NCI-H69 (cell line): Measurements from ENCODE around the gene MED16.
A peak's percentile ranks its signal among the peaks of the same experiment; 100 is the strongest.
"Not testable (repeated sequence)": the region's sequence is repeated elsewhere in the genome, so short reads cannot be mapped to it uniquely, and the experiment has no call there.

Experiments
- DNase-seq: peaks from one replicate; lab custom pipeline; 2025; lab: John Stamatoyannopoulos, UW

Gene MED16

GRCh38 chr19:888581-889385, 4.2 kb downstream of the MED16 start:
- DNase-seq: no peak

GRCh38 chr19:887599-887998, 5.4 kb downstream of the MED16 start:
- DNase-seq: no peak

- peak; percentile 17 for DNase-seq
These were observed 5.9 kb downstream of the MED16 start for GRCh38 chr19:887072-887471.

DNA sequence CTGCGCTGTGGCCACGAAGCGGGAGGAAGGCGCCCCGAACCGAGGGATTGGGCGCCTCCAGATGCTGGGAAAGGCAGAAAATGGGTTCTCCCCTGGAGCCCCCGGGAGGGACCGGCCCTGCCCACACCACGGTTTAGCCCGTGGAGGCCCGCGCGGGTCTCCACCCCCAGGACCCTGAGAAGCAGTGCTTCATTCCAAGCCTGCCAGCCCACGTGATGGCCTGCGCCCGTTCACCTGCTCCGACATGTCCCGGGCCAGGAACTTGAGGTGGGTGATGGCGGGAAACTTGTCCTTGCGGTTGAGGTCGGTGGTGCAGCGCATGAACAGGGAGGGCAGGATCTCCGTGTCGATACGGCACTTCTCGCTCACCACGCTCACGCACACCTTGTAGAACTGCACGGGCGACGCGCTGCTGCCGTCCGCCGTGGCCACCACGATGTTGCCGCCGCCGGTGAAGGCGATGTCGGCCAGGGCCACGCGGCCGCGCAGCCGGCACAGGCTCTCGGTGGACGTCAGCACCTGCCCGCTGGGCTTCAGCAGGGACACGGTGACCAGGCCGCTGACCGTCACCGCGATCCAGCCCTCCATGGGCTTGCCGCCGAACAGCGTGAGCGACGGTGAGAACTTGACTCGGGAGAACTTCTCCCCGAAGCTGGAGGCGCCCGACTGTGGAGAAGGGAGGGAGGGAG, 7.3 kb downstream of the MED16 start:
- no peak for DNase-seq

DNA sequence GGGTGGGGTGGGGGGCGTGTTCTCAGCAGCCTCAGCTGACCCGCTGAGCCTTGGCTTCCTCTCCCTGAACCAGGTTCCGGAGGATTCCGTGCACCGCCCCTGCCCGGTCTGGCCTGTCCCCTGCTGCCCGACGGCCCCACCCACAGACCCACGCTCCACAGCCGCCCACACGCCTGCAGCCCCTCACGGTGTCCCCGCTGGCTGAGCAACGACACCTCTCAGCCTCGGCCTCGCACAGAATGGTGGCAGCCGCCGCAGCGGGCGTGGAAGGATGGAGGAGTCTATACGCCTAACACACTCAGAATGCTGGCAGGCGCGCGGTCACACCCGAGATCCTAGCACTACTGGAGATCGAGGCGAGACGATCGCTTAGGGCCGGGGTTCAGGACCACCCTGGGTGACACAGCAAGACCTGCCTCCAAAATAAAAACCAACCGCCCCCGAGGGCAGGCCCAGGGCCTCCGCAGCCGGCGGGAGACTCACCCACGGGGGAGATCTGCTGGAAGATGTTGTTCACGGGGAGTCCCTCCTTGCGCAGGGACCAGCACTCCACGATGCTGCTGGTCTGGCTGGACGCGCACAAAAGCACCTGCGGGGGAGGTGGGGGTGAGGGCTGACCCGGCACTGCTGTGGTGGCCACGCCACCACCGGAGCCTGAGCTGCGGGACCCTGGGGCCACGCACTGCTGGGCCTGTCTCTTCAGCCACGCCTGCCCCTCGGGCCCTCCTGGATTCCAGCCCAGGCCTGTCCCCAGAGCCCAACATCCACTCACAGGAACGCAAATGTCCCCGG, 8.4 kb downstream of the MED16 start:
- DNase-seq: no peak

DNA sequence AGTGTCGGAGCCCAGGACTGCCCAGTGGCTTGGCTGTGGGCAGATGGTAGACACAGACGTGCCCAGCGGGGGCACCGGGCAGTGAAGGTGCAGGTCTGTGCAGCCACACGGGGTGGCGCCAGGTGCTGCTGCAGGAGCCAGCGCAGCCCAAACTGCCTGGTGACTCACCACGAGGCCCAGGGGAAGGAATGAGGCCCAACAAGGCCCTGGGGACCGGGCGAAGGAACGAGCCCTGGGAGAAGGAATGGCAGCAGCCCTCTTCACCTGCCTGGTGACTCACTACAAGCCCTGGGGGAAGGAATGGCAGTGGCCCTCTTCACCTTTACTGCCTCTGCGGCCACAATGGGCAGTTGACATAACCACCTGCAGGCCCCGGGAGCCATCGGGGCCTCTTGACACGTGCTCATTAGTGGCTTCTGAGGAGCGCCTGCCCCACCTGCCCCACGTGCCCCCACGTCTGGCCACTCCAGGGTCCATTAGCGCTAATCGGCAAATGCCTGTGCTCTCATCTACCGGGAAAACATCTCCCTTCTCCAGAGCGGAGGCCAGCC, 9.3 kb downstream of the MED16 start:
- peak; percentile 84 for DNase-seq

DNA sequence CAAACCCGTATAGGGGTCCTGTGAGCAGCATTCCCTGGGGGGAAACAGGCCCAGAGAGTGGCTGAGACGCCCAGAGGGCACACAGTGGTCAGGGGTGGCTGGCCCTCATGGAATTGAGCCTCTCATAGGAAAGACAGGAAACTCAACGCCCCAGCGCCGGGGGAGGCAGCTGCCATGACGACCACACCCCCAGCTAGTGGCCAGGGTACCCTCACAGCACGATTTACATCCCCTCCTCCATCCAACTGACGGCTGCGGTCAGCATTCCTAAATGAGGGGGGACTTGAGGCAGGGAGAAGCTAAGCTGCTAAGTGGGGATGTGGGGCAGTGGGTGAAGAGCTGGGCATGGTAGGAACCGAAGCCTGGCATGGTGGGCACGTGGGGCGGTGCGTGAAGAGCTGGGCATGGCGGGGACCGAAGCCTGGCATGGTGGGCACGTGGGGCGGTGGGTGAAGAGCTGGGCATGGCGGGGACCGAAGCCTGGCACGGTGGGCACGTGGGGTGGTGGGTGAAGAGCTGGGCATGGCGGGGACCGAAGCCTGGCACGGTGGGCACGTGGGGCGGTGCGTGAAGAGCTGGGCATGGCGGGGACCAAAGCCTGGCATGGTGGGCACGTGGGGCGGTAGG, 10.0 kb downstream of the MED16 start:
- DNase-seq: no peak

- DNase-seq: no peak
These were observed 11.5 kb downstream of the MED16 start for GRCh38 chr19:881385-882071.

DNA sequence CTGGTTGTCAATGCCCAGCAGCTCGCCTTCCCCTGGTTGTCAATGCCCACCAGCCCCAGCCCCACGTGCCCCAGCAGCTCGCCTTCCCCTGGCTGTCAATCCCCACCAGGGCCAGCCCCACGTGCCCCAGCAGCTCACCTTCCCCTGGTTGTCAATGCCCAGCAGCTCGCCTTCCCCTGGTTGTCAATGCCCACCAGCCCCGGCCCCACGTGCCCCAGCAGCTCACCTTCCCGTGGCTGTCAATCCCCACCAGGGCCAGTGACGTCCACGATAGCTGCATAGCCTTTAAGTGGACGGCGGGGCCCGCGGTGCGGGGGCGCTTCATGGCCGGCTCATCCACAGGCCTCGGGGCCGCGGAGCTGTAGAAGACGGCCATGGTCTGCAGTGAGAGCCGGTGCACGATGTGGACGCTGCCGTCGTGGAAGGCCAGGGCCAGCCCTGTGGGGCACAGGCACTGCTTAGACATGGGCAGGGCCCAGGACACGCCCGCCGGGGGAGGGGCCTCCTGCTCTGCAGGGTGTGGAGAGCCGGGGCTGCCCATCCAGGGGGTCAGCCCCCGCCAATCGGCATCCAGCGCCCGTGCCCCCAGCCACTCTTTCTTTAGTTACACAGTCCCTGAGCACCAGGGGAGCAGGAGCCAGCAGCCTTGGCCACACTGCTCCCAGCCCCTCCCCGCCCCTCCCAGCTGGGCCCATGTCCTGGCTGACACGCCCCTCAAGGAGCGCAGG, 13.1 kb downstream of the MED16 start:
- no peak for DNase-seq

DNA sequence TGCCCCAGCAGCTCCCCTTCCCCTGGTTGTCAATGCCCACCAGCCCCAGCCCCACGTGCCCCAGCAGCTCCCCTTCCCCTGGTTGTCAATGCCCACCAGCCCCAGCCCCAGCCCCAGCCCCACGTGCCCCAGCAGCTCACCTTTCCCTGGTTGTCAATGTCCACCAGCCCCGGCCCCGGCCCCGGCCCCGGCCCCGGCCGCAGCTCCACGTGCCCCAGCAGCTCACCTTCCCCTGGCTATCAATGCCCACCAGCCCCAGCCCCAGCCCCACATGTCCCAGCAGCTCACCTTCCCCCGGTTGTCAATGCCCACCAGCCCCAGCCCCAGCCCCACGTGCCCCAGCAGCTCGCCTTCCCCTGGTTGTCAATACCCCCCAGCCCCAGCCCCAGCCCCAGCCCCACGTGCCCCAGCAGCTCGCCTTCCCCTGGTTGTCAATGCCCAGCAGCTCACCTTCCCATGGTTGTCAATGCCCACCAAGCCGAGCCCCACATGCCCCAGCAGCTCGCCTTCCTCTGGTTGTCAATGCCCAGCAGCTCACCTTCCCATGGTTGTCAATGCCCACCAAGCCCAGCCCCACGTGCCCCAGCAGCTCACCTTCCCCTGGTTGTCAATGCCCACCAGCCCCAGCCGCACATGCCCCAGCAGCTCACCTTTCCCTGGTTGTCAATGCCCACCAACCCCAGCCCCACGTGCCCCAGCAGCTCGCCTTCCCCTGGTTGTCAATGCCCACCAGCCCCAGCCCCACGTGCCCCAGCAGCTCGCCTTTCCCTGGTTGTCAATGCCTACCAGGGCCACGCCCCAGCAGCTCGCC, 14.0 kb downstream of the MED16 start:
- not testable (repeated sequence) for DNase-seq

GRCh38 chr19:877992-878660, 14.9 kb downstream of the MED16 start:
- DNase-seq: not testable (repeated sequence)

DNA sequence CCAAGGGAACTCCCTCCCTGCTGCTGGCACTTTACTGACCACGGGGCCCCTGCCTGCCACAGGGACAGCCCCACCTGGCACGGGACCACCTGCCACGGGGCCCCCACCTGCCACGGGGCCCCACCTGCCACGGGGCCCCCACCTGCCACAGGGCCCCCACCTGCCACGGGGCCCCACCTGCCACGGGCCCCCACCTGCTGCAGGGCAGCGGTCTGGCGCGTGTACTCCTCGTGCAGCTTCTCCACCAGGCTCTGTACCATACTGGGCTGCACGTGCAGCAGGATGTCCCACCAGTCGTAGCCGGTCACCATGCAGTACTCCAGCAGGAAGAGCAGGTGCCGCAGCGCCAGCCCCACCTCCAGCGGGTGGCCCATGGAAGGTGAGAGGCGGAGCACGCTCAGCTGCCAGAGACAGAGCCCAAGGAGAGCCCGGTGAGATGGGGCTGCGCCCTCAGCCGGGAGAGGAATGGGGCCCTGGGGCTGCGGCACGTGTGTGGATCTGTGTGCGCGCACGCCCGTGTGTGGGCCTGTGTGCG, 16.1 kb downstream of the MED16 start:
- no peak for DNase-seq

GRCh38 chr19:876089-876488, 16.9 kb downstream of the MED16 start:
- no peak for DNase-seq

- DNase-seq: no peak
These were observed 17.6 kb downstream of the MED16 start for GRCh38 chr19:875265-875879.

- no peak for DNase-seq
These were observed 19.4 kb downstream of the MED16 start for GRCh38 chr19:873561-874041.

DNA sequence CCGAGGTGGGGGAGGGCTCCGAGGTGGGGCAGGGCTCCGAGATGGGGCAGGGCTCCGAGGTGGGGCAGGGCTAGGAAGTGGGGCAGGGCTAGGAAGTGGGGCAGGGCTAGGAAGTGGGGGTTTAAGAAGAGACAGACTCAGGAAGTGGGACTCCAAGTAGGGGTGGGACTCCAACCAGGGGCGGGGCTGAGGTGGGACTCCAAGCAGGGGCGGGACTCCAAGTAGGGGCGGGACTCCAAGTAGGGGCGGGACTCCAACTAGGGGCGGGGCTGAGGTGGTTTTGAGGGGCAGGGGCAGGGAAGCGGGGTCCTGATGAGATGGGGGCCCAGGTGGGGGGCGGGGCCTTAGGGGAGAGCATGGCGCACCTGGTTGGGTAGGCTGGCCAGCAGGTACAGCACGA, 19.9 kb downstream of the MED16 start:
- DNase-seq: peak; percentile 46

- peak; percentile 73 for DNase-seq
These were observed 20.6 kb downstream of the MED16 start for GRCh38 chr19:872266-872951.
